OCI-LY1 (cell line): ENCODE measurements around the gene KLHDC8A.

Experiments
- CTCF ChIP-seq: fragments of 200-600 bp; sonication (generic), shearing (Covaris generic); IDR thresholded peaks from 2 replicates; pipeline ENCODE4 v1.5.1; 2017; ENCODE audit warnings: mild to moderate bottlenecking, antibody characterized with exemption, low read length, moderate library complexity, mixed read lengths
- EZH2 ChIP-seq: fragments of 200-600 bp; sonication (generic), shearing (Covaris generic); IDR thresholded peaks from 2 replicates; pipeline ENCODE4 v1.8.0; 2017; ENCODE audit warnings: borderline replicate concordance, mixed run types, mild to moderate bottlenecking, antibody characterized with exemption, low read length, moderate library complexity, mixed read lengths

DNA sequence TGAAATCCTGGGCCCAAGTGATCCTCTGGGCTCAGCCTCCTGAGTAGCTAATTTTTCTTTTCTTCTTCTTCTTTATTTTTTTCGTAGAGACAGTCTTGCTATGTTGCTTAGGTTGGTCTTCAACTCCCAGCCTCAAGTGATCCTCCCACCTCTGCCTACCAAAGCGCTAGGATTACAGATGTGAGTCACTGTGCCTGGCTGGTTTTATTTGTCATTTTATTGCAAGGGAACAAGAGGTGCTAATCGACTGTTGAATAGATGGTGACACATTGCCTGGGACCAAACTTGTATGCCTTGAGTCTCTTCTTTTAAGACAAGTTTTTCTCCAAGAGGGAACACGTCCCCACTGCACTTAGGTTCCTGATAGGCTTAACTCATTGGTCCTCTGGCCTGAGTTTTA, 20.0 kb upstream of the KLHDC8A start:
- TF ChIP-seq CTCF (no peak), EZH2 (no peak)
